Suprapubic skin (tissue), 4 donors: Measurements from ENCODE around the gene HAUS7.

ENCODE experiments used
- CTCF ChIP-seq, 2 donors: fragments of 200-600 bp in 1 of 2; fragments of 450-650 bp in 1 of 2; sonication (generic) in 1 of 2; IDR thresholded peaks; one replicate each; pipeline ENCODE4 v1.5.1; 2016 to 2019; ENCODE audit warnings: antibody characterized with exemption in 2 of 2, mild to moderate bottlenecking in 1 of 2, moderate library complexity in 1 of 2
- EP300 ChIP-seq: sonication (generic); formaldehyde crosslinking; IDR thresholded peaks from one replicate; pipeline ENCODE4 v1.6.1; 2017; ENCODE audit warnings: antibody characterized with exemption
- POLR2A ChIP-seq, 2 donors: fragments of 450-650 bp; IDR thresholded peaks; one replicate each; pipeline ENCODE4 v1.6.1; 2017; ENCODE audit warnings: antibody characterized with exemption in 2 of 2, mild to moderate bottlenecking in 2 of 2, moderate library complexity in 2 of 2
- POLR2AphosphoS5 ChIP-seq, 3 donors: sonication (generic); formaldehyde crosslinking; IDR thresholded peaks; one replicate each; pipeline ENCODE4 v1.6.1; 2017; ENCODE audit warnings: antibody characterized with exemption in 3 of 3

GRCh38 chrX:153441296-153441695, 29.1 kb downstream of the HAUS7 start:
- TF ChIP-seq CTCF (IDR thresholded peaks at IDR 0.05), result no peak
- TF ChIP-seq POLR2AphosphoS5 (IDR thresholded peaks at IDR 0.05), result no peak
- no peak for TF ChIP-seq POLR2A (IDR thresholded peaks at IDR 0.05)
- no peak for TF ChIP-seq EP300
